ENCODE measurements around the gene UBA52. TPM values are rescaled to one million over a fixed set of nuclear protein-coding genes. Genes with fewer than 3 reads are reported as not detected.
"Not testable (repeated sequence)": the region's sequence is repeated elsewhere in the genome, so short reads cannot be mapped to it uniquely, and the experiment has no call there.

UBA52 gene
- total RNA-seq, 3 donors from 2014 or later = 729 to 865 (median 831) TPM

- TF ChIP-seq, protein P1, sequence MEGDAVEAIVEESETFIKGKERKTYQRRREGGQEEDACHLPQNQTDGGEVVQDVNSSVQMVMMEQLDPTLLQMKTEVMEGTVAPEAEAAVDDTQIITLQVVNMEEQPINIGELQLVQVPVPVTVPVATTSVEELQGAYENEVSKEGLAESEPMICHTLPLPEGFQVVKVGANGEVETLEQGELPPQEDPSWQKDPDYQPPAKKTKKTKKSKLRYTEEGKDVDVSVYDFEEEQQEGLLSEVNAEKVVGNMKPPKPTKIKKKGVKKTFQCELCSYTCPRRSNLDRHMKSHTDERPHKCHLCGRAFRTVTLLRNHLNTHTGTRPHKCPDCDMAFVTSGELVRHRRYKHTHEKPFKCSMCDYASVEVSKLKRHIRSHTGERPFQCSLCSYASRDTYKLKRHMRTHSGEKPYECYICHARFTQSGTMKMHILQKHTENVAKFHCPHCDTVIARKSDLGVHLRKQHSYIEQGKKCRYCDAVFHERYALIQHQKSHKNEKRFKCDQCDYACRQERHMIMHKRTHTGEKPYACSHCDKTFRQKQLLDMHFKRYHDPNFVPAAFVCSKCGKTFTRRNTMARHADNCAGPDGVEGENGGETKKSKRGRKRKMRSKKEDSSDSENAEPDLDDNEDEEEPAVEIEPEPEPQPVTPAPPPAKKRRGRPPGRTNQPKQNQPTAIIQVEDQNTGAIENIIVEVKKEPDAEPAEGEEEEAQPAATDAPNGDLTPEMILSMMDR (IDR thresholded peaks at IDR 0.05) = no peak
- TF ChIP-seq POLR2AphosphoS5 (IDR thresholded peaks at IDR 0.05) (no peak), POLR2A (IDR thresholded peaks at IDR 0.05) (no peak)
- no peak for DNase-seq (ENCODE audit: low spot score in 2 of 2)
- Histone ChIP-seq H3K27ac (no peak overlapping the region), H3K4me1 (peaks cover 8% of the 10 kb centered on the region in 2 donors), H3K4me3 (no peak overlapping the region), H3K9me3 (no peaks in the 10 kb centered on the region), H3K36me3 (no peaks in the 10 kb centered on the region), H3K27me3 (no peaks in the 10 kb centered on the region)
- intact Hi-C loops (cut with DNase I; ENCODE audit: low total_unique reads) = loop anchor here (10.0 kb wide), 1 partner anchor 269 kb away; no protein-coding TSS in a partner anchor
Measured at GRCh38 chr19:18595475-18595874, 23.8 kb downstream of the UBA52 start.

DNA sequence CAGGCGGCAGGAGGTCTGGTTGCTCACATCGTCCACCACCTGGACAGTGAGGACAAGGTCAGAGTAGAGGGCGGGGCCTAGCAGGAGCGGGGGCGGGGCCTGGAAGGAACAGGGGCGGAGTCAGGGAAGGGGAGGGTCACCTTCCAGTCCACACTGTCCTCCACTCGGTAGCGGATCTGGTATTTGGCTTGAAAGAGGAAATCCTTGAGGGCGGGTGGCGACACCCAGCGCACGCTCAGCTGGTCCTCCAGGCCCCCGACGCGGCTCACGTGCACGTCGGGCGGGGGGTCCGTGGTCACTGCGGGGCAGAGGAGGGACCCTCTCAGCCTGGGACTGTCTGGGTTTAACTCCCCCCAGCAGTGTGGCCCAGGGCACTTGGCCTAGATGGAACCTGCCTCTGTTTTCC lies 25.1 kb downstream of the UBA52 start:
- Histone ChIP-seq H3K4me1 (peaks cover 8% of the 10 kb centered on the region in 2 donors), H3K4me3 (no peak overlapping the region), H3K27ac (no peak overlapping the region), H3K27me3 (no peaks in the 10 kb centered on the region), H3K9me3 (no peaks in the 10 kb centered on the region), H3K36me3 (no peaks in the 10 kb centered on the region)
- TF ChIP-seq POLR2AphosphoS5 (IDR thresholded peaks at IDR 0.05) (no peak), POLR2A (IDR thresholded peaks at IDR 0.05) (no peak)
- TF ChIP-seq, protein P1 (IDR thresholded peaks at IDR 0.05) = no peak
- intact Hi-C loops (cut with DNase I; ENCODE audit: low total_unique reads) = loop anchor here (10.0 kb wide), 1 partner anchor 268 kb away; no protein-coding TSS in a partner anchor
- DNase-seq (ENCODE audit: low spot score in 2 of 2) = no peak

GRCh38 chr19:18597809-18598660 lies 26.4 kb downstream of the UBA52 start:
- DNase-seq (ENCODE audit: low spot score in 2 of 2) = no peak
- H3K4me1 ChIP-seq = peaks cover 8% of the 10 kb centered on the region in 2 donors
- no peak overlapping the region for H3K27ac ChIP-seq
- no peaks in the 10 kb centered on the region for H3K36me3 ChIP-seq
- no peaks in the 10 kb centered on the region for H3K27me3 ChIP-seq
- H3K4me3 ChIP-seq = no peak overlapping the region
- intact Hi-C loops (cut with DNase I; ENCODE audit: low total_unique reads) = loop anchor here (10.0 kb wide), 1 partner anchor 267 kb away; no protein-coding TSS in a partner anchor
- no peak for TF ChIP-seq POLR2AphosphoS5 (IDR thresholded peaks at IDR 0.05)
- TF ChIP-seq POLR2A (IDR thresholded peaks at IDR 0.05) = no peak
- TF ChIP-seq, protein P1 (IDR thresholded peaks at IDR 0.05) = no peak
- H3K9me3 ChIP-seq = no peaks in the 10 kb centered on the region

- peaks cover 0 to 10% of the 10 kb centered on the region in 2 donors for H3K27me3 ChIP-seq
- no peaks in the 10 kb centered on the region for H3K36me3 ChIP-seq
- no peaks in the 10 kb centered on the region for H3K9me3 ChIP-seq
- no peak for DNase-seq (ENCODE audit: low spot score in 2 of 2)
- no peak overlapping the region for H3K4me3 ChIP-seq
- peaks cover 2 to 8% of the 10 kb centered on the region in 2 donors for H3K4me1 ChIP-seq
- TF ChIP-seq POLR2AphosphoS5 (IDR thresholded peaks at IDR 0.05) (no peak), POLR2A (IDR thresholded peaks at IDR 0.05) (no peak)
- TF ChIP-seq, protein P1 (IDR thresholded peaks at IDR 0.05) = no peak
- no peak overlapping the region for H3K27ac ChIP-seq
- intact Hi-C loops (cut with DNase I; ENCODE audit: low total_unique reads) = loop anchor here (10.0 kb wide), 1 partner anchor 265 kb away; no protein-coding TSS in a partner anchor
Measured at GRCh38 chr19:18599485-18599884, 27.8 kb downstream of the UBA52 start.

DNA sequence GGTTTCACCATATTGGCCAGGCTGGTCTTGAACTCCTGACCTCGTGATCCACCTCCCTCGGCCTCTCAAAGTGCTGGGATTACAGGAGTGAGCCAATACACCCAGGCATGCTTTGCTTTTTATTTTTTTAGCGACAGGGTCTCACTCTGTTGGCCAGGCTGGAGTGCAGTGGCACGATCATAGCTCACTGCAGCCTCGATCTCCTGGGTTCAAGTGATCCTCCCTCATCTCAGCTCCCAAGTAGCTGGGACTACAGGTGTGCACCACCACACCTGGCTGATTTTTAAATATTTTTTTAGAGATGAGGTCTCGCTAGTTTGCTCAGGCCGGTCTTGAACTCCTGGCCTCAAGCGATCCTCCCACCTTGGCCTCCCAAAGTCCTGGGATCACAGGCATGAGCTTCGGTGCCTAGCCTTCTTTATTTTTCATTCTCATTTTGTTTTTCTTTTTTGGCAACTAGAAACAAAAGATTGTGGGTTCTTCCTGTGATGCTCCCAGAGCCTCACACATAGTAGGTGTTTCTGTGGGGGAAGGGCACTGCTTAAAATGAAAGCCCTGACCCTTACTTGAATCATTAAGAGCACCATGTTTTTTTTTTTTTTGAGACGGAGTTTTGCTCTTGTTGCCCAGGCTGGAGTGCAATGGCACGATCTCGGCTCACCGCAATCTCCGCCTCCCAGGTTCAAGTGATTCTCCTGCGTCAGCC lies 29.2 kb downstream of the UBA52 start:
- H3K27ac ChIP-seq; H3K9me3 ChIP-seq; DNase-seq (ENCODE audit: low spot score in 2 of 2); intact Hi-C loops (cut with DNase I; ENCODE audit: low total_unique reads); H3K4me1 ChIP-seq; H3K4me3 ChIP-seq; H3K36me3 ChIP-seq: not testable (repeated sequence)
- peaks cover 1 to 24% of the 10 kb centered on the region in 2 donors for H3K27me3 ChIP-seq

Data from breast epithelium (tissue), 4 donors.